GM19397 (cell line): Measurements from ENCODE around the gene PRND.

ENCODE experiments used
- ATAC-seq: cut with Tn5 transposase; IDR thresholded peaks from one replicate; pipeline ENCODE4 v1.9.1; 2021; ENCODE audit warnings: mild to moderate bottlenecking, moderate library complexity; ENCODE audit not compliant: unreplicated experiment

PRND gene

DNA sequence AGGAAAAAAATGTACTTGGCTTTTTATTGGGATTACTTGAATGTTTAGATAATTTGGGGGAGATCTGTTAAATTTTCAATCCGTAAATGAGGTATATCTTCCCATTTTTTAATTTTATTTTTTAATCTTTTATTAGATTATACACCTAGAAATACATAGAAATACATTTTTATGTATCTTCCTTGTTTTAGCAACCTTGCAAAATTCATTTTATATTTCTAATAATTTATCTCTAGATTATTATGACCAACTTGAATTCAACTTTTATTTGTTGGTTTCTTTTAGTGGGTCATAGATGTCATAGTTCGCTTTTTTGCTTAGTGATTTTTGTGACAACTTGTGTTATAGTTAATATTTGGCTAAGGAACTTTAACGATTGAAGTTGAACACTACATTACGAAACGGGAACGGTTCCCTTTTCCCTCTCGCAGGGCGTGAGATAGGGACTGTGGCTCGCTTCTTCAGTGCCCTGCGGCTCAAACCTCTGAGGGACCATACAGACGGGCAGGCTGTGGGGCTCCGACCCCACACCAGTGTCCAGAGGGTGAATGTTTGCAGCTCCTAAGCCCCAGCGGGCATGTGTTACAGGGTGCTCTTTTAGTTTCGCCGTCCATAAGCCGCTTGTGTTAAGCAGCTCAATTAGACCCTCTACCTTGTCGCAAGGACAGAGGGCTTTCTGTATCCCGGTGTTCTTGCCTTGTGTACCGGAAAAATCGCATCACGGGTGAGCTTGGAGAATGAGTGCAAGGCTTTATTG is 53.8 kb downstream of the PRND start:
- no peak for ATAC-seq

DNA sequence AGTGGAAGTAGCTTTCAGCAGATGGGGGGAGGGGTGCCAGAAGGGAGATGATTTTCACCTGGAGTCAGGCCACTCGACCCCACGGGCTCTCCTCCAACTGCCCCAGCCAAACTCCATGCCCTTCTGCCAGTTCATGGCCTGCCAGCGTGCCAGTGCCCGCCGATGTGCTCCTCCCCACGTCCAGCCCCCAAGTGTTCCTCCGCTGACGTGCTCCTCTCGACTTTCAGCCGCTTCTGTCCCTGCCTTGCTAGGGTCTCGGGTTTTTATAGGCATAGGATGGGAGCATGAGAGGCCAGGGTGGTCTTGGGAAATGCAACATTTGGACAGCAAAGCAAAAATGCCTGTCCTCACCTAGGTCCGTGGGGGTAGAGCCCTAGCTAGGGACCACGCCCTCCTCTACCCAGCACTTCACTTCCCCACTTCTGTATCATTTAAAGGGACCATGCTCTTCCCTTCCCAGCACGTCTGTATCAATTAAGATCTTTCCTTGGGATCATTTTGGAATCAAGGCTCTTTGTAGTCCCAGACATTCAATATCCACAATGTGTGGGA is 54.4 kb downstream of the PRND start:
- ATAC-seq = no peak
